ENCODE measurements around the gene LMBR1.
A peak's percentile ranks its signal among the peaks of the same experiment; 100 is the strongest.

GRCh38 chr7:156895024-156895780 is 2.2 kb upstream of the LMBR1 start:
- TF ChIP-seq, protein P1, sequence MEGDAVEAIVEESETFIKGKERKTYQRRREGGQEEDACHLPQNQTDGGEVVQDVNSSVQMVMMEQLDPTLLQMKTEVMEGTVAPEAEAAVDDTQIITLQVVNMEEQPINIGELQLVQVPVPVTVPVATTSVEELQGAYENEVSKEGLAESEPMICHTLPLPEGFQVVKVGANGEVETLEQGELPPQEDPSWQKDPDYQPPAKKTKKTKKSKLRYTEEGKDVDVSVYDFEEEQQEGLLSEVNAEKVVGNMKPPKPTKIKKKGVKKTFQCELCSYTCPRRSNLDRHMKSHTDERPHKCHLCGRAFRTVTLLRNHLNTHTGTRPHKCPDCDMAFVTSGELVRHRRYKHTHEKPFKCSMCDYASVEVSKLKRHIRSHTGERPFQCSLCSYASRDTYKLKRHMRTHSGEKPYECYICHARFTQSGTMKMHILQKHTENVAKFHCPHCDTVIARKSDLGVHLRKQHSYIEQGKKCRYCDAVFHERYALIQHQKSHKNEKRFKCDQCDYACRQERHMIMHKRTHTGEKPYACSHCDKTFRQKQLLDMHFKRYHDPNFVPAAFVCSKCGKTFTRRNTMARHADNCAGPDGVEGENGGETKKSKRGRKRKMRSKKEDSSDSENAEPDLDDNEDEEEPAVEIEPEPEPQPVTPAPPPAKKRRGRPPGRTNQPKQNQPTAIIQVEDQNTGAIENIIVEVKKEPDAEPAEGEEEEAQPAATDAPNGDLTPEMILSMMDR (conservative IDR thresholded peaks at IDR 0.05; ENCODE audit: low read length): peak; percentile 42
- no peak for TF ChIP-seq EZH2phosphoT487 (IDR thresholded peaks at IDR 0.05; ENCODE audit: borderline replicate concordance, low read depth, low read length)
